ENCODE measurements around the gene ALX4. TPM values are rescaled to one million over a fixed set of nuclear protein-coding genes. Genes with fewer than 3 reads are reported as not detected.

The ALX4 gene
- total RNA-seq, 2 donors from 2014 or later: 0.17 to 0.36 TPM

Other genes with a start within 250 kb of the ALX4 start
- 10 to 100 TPM; 18.2 to 31.8 TPM for gene ACCS, start 243.9 kb downstream of the ALX4 start, total RNA-seq
- 10 to 100 TPM; 76.5 to 96.7 TPM for gene EXT2, start 214.5 kb downstream of the ALX4 start, total RNA-seq